HG03457 (cell line): ENCODE data around the gene KDELR1.
"Not testable (repeated sequence)": the region's sequence is repeated elsewhere in the genome, so short reads cannot be mapped to it uniquely, and the experiment has no call there.

Experiments used
- ATAC-seq: cut with Tn5 transposase; IDR thresholded peaks from one replicate; pipeline ENCODE4 v1.9.1; 2021; ENCODE audit warnings: moderate number of reproducible peaks; ENCODE audit not compliant: unreplicated experiment

Gene KDELR1

GRCh38 chr19:48371771-48372170 lies 19.6 kb downstream of the KDELR1 start:
- ATAC-seq = not testable (repeated sequence)

- no peak for ATAC-seq
Measured at GRCh38 chr19:48371367-48371766, 20.0 kb downstream of the KDELR1 start.

- ATAC-seq = no peak
Measured at GRCh38 chr19:48370955-48371354, 20.4 kb downstream of the KDELR1 start.

GRCh38 chr19:48368936-48369335 lies 22.4 kb downstream of the KDELR1 start:
- no peak for ATAC-seq

GRCh38 chr19:48367855-48368254 lies 23.5 kb downstream of the KDELR1 start:
- ATAC-seq = no peak

GRCh38 chr19:48365602-48366001 lies 25.7 kb downstream of the KDELR1 start:
- no peak for ATAC-seq

GRCh38 chr19:48364598-48365348 lies 26.6 kb downstream of the KDELR1 start:
- ATAC-seq = no peak

- ATAC-seq = peak; percentile 67
Measured at GRCh38 chr19:48363810-48364597, 27.3 kb downstream of the KDELR1 start, which contains the start of the genes SYNGR4 and TMEM143. Gene SYNGR4, plus strand, starts transcription at chr19:48364367. Its CDS starts 1,476 bp downstream, at chr19:48365843. Gene TMEM143, minus strand, starts transcription at chr19:48363940. Its CDS starts 20 bp downstream, at chr19:48363920.

- no peak for ATAC-seq
Measured at GRCh38 chr19:48363500-48363809, 27.9 kb downstream of the KDELR1 start.

GRCh38 chr19:48362716-48363499 lies 28.4 kb downstream of the KDELR1 start:
- peak; percentile 31 for ATAC-seq

GRCh38 chr19:48361912-48362311 lies 29.4 kb downstream of the KDELR1 start:
- no peak for ATAC-seq

- no peak for ATAC-seq
Measured at GRCh38 chr19:48359123-48359522, 32.2 kb downstream of the KDELR1 start.

- ATAC-seq = no peak
Measured at GRCh38 chr19:48355365-48355954, 35.9 kb downstream of the KDELR1 start.

- ATAC-seq = no peak
Measured at GRCh38 chr19:48354332-48354992, 36.9 kb downstream of the KDELR1 start.

- no peak for ATAC-seq
Measured at GRCh38 chr19:48353677-48354076, 37.7 kb downstream of the KDELR1 start.

- no peak for ATAC-seq
Measured at GRCh38 chr19:48351341-48351752, 40.0 kb downstream of the KDELR1 start.

GRCh38 chr19:48350856-48351255 lies 40.5 kb downstream of the KDELR1 start:
- ATAC-seq = no peak

- ATAC-seq = no peak
Measured at GRCh38 chr19:48348737-48349136, 42.6 kb downstream of the KDELR1 start.

- no peak for ATAC-seq
Measured at GRCh38 chr19:48348045-48348444, 43.3 kb downstream of the KDELR1 start.

GRCh38 chr19:48346191-48346590 lies 45.2 kb downstream of the KDELR1 start:
- ATAC-seq = no peak
